ENCODE measurements around the gene CISD2.
"Not testable (repeated sequence)": the region's sequence is repeated elsewhere in the genome, so short reads cannot be mapped to it uniquely, and the experiment has no call there.

Gene CISD2

GRCh38 chr4:102849579-102850104, 19.1 kb upstream of the CISD2 start:
- in situ Hi-C loops (cut with MboI; ENCODE audit: low sequenced_read_pairs) = no loop called here

- in situ Hi-C loops (cut with MboI; ENCODE audit: low sequenced_read_pairs) = no loop called here
These were observed 18.4 kb upstream of the CISD2 start for GRCh38 chr4:102850370-102850769.

GRCh38 chr4:102858828-102859464, 9.8 kb upstream of the CISD2 start:
- in situ Hi-C loops (cut with MboI; ENCODE audit: low sequenced_read_pairs) = no loop called here

GRCh38 chr4:102860611-102861324, 8.0 kb upstream of the CISD2 start:
- in situ Hi-C loops (cut with MboI; ENCODE audit: low sequenced_read_pairs) = no loop called here

GRCh38 chr4:102862016-102862415, 6.8 kb upstream of the CISD2 start:
- in situ Hi-C loops (cut with MboI; ENCODE audit: low sequenced_read_pairs) = no loop called here

- in situ Hi-C loops (cut with MboI; ENCODE audit: low sequenced_read_pairs) = no loop called here
These were observed 6.0 kb upstream of the CISD2 start for GRCh38 chr4:102862747-102863146.

- in situ Hi-C loops (cut with MboI; ENCODE audit: low sequenced_read_pairs) = not testable (repeated sequence)
These were observed 3.5 kb upstream of the CISD2 start for GRCh38 chr4:102865327-102865726.

GRCh38 chr4:102867278-102868152, 1.3 kb upstream of the CISD2 start:
- in situ Hi-C loops (cut with MboI; ENCODE audit: low sequenced_read_pairs) = no loop called here

GRCh38 chr4:102868153-102868780, 525 bp upstream of the CISD2 start:
- in situ Hi-C loops (cut with MboI; ENCODE audit: low sequenced_read_pairs) = no loop called here

GRCh38 chr4:102869569-102870197, 891 bp downstream of the CISD2 start:
- in situ Hi-C loops (cut with MboI; ENCODE audit: low sequenced_read_pairs) = no loop called here

GRCh38 chr4:102871772-102872171, 3.0 kb downstream of the CISD2 start:
- in situ Hi-C loops (cut with MboI; ENCODE audit: low sequenced_read_pairs) = no loop called here

GRCh38 chr4:102877477-102878106, 8.8 kb downstream of the CISD2 start:
- in situ Hi-C loops (cut with MboI; ENCODE audit: low sequenced_read_pairs) = not testable (repeated sequence)

GRCh38 chr4:102878349-102878748, 9.6 kb downstream of the CISD2 start:
- in situ Hi-C loops (cut with MboI; ENCODE audit: low sequenced_read_pairs) = not testable (repeated sequence)

- in situ Hi-C loops (cut with MboI; ENCODE audit: low sequenced_read_pairs) = no loop called here
These were observed 10.1 kb downstream of the CISD2 start for GRCh38 chr4:102878901-102879300.

GRCh38 chr4:102881343-102881742, 12.6 kb downstream of the CISD2 start:
- in situ Hi-C loops (cut with MboI; ENCODE audit: low sequenced_read_pairs) = no loop called here

GRCh38 chr4:102883278-102883677, 14.5 kb downstream of the CISD2 start:
- in situ Hi-C loops (cut with MboI; ENCODE audit: low sequenced_read_pairs) = no loop called here

- in situ Hi-C loops (cut with MboI; ENCODE audit: low sequenced_read_pairs) = not testable (repeated sequence)
These were observed 19.8 kb downstream of the CISD2 start for GRCh38 chr4:102888570-102888969.

GRCh38 chr4:102889866-102890265, 21.1 kb downstream of the CISD2 start:
- in situ Hi-C loops (cut with MboI; ENCODE audit: low sequenced_read_pairs) = not testable (repeated sequence)

GRCh38 chr4:102896547-102896946, 27.8 kb downstream of the CISD2 start:
- in situ Hi-C loops (cut with MboI; ENCODE audit: low sequenced_read_pairs) = not testable (repeated sequence)

- in situ Hi-C loops (cut with MboI; ENCODE audit: low sequenced_read_pairs) = not testable (repeated sequence)
These were observed 28.8 kb downstream of the CISD2 start for GRCh38 chr4:102897610-102898009.
